HG03025 (cell line): ENCODE measurements around the gene NUTM1.

ENCODE experiments used
- ATAC-seq: cut with Tn5 transposase; IDR thresholded peaks from one replicate; pipeline ENCODE4 v1.9.1; 2021; ENCODE audit warnings: mild to moderate bottlenecking, moderate library complexity; ENCODE audit not compliant: unreplicated experiment, low FRiP score

NUTM1 gene

GRCh38 chr15:34342737-34343575, at the start of gene NUTM1, which contains the start of gene NOP10:
TSS of gene NUTM1 (plus strand) at chr15:34343315. CDS start at chr15:34343697, 382 bp downstream.
TSS of gene NOP10 (minus strand) at chr15:34343136. CDS start at chr15:34343073, 63 bp downstream.
- peak; percentile 87 for ATAC-seq

- no peak for ATAC-seq
These were observed 46.1 kb upstream of the NUTM1 start for GRCh38 chr15:34297059-34297458.

GRCh38 chr15:34301058-34301457, 42.1 kb upstream of the NUTM1 start:
- no peak for ATAC-seq

- no peak for ATAC-seq
These were observed 38.5 kb upstream of the NUTM1 start for GRCh38 chr15:34304613-34305012.

- ATAC-seq: no peak
These were observed 31.6 kb upstream of the NUTM1 start for GRCh38 chr15:34311563-34311962.

GRCh38 chr15:34314491-34315490, 28.3 kb upstream of the NUTM1 start:
- ATAC-seq: no peak

- no peak for ATAC-seq
These were observed 24.6 kb upstream of the NUTM1 start for GRCh38 chr15:34318277-34319079.

- ATAC-seq: no peak
These were observed 19.9 kb upstream of the NUTM1 start for GRCh38 chr15:34323217-34323616.

- no peak for ATAC-seq
These were observed 18.2 kb upstream of the NUTM1 start for GRCh38 chr15:34324933-34325332.

- ATAC-seq: no peak
These were observed 17.7 kb upstream of the NUTM1 start for GRCh38 chr15:34325368-34325767.

- ATAC-seq: no peak
These were observed 15.2 kb upstream of the NUTM1 start for GRCh38 chr15:34327906-34328305.

- ATAC-seq: no peak
These were observed 14.1 kb upstream of the NUTM1 start for GRCh38 chr15:34329006-34329405.

- ATAC-seq: no peak
These were observed 12.8 kb upstream of the NUTM1 start for GRCh38 chr15:34330279-34330678.

GRCh38 chr15:34331809-34332208, 11.3 kb upstream of the NUTM1 start:
- ATAC-seq: no peak

- no peak for ATAC-seq
These were observed 10.5 kb upstream of the NUTM1 start for GRCh38 chr15:34332553-34333120.

- no peak for ATAC-seq
These were observed 8.4 kb upstream of the NUTM1 start for GRCh38 chr15:34334672-34335071.

GRCh38 chr15:34335176-34336032, 7.7 kb upstream of the NUTM1 start:
- ATAC-seq: no peak

GRCh38 chr15:34336231-34336990, 6.7 kb upstream of the NUTM1 start:
- no peak for ATAC-seq
